DOHH2 (cell line): ENCODE measurements around the gene MEN1.

Source experiments
- EZH2phosphoT487 ChIP-seq: fragments of 200-600 bp; sonication (generic); IDR thresholded peaks from 2 replicates; pipeline ENCODE4 v1.6.1; 2017; ENCODE audit warnings: borderline replicate concordance, mild to moderate bottlenecking, antibody characterized with exemption, low read length, moderate library complexity, mixed read lengths
- TF ChIP-seq, protein P1 (sequence below): fragments of 200-600 bp; sonication (generic); IDR thresholded peaks from one replicate; pipeline ENCODE4 v1.5.1; 2014; ENCODE audit warnings: antibody characterized with exemption, mild to moderate bottlenecking, low read depth, low read length; ENCODE audit not compliant: poor library complexity, severe bottlenecking

DNA sequence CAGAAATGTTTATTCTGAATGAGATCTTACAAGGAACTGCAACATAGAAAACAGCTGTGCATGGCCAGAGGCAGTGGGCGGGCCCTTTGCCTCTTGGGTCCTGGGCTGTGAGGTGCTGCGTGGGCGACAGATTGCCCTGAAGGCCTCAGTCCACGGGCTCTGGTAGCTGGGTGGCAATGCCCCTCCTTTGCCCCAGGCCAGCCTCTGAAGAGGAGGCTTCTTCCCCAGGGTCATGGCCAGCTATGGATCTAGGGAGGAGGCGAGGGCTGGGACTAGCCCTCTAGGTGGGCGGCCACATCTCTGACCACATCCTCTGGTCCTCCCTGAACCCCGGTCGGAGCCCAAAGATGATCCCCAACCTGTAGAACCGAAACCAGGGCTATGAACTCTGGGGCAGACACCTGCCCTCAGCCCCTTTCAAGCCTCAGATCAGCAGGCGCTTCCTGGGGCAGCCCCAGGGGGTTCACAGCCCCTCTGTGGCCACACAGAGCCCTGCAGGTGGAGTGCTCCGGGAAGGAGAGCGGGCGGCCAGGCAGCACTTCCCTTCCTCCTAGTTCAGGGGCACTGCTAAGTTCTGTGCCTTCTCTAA lies 40.7 kb upstream of the MEN1 start:
- TF ChIP-seq, protein P1, sequence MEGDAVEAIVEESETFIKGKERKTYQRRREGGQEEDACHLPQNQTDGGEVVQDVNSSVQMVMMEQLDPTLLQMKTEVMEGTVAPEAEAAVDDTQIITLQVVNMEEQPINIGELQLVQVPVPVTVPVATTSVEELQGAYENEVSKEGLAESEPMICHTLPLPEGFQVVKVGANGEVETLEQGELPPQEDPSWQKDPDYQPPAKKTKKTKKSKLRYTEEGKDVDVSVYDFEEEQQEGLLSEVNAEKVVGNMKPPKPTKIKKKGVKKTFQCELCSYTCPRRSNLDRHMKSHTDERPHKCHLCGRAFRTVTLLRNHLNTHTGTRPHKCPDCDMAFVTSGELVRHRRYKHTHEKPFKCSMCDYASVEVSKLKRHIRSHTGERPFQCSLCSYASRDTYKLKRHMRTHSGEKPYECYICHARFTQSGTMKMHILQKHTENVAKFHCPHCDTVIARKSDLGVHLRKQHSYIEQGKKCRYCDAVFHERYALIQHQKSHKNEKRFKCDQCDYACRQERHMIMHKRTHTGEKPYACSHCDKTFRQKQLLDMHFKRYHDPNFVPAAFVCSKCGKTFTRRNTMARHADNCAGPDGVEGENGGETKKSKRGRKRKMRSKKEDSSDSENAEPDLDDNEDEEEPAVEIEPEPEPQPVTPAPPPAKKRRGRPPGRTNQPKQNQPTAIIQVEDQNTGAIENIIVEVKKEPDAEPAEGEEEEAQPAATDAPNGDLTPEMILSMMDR: peak; percentile 15
- no peak for TF ChIP-seq EZH2phosphoT487
